Stimulated activated CD4-positive, alpha-beta T cell treated with anti-CD3 and anti-CD28 coated beads, Interleukin-2, amount 100 ng/mL, for 4 hours (primary cell): ENCODE results near the gene EFCAB12.

Experiments used
- DNase-seq: peaks from one replicate; pipeline ENCODE4 v3.0.0-alpha.2; 2020; ENCODE audit warnings: low read depth

Gene EFCAB12

DNA sequence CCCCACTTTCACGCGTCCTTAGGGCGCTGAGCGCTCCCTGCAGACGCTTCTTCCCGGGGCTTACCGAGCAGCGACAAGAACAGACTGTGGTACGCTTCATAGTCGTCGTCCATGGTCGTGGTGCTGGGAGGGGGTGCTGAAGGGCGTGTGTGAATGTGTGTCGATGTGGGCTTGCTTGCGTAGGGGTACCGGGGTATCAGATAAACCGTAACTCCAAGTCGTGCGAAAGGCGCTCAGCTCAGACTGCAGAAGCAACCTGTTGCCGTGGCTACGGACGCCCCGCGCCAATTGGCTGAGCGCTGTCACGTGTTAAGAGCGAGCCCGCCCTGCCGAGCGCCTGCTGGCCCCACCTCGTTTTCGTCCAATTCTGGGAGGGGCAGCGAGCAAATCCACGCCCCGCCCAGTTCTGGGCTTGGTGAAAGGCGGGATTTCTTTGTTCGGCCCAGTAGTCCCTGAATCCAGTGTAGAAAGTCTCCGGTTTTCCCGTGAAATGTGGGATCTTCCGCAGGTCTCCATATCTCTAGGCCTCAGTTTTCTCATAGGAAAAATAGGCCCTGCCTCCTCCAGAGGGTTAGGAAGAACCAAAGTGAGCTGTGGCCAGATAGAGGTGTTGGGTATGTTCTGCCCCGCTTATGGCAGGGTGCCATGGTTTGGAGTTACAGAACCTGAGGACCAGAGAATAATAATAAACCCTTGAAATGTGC, at the start of gene EFCAB12:
Gene EFCAB12 (minus strand): TSS at position 261 of the 704 bp plus-strand sequence. CDS start 148 bp downstream, at position 113.
- DNase-seq: peak; percentile 82

DNA sequence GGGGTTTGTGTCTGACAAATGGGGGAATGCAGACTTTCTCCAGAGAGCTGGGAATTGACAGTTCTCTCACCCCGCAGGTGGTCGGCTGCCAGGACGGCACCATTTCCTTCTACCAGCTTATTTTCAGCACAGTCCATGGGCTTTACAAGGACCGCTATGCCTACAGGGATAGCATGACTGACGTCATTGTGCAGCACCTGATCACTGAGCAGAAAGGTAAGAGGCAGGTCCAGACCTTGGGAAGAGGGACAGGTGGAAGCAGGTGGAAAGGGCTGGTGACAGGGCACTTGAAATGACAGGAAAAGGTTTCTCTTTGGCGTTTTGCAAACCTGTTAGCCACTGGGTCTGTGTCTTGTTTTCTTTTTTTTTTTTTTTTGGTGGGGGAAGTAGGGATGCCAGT, 48.1 kb upstream of the EFCAB12 start:
- DNase-seq: no peak

DNA sequence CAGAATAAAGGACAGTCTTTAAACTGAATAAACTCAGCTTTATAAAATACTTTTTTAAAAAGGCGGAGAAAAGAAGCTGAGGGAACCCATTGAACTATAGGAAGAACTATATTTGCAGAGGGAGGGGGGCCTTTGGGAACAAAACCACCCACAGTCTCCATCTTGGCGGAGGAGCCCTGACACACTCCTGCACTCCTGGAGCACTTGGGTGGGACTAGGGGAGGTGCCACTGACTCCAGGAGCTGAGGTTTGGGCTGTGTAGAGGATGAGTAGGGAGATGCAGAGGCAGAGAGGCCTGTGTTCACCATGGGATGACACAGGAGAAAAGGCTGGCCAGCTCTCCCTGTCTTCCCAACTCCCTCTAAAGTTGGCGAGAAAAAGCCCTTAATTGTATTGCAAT, 47.4 kb upstream of the EFCAB12 start:
- DNase-seq: no peak

DNA sequence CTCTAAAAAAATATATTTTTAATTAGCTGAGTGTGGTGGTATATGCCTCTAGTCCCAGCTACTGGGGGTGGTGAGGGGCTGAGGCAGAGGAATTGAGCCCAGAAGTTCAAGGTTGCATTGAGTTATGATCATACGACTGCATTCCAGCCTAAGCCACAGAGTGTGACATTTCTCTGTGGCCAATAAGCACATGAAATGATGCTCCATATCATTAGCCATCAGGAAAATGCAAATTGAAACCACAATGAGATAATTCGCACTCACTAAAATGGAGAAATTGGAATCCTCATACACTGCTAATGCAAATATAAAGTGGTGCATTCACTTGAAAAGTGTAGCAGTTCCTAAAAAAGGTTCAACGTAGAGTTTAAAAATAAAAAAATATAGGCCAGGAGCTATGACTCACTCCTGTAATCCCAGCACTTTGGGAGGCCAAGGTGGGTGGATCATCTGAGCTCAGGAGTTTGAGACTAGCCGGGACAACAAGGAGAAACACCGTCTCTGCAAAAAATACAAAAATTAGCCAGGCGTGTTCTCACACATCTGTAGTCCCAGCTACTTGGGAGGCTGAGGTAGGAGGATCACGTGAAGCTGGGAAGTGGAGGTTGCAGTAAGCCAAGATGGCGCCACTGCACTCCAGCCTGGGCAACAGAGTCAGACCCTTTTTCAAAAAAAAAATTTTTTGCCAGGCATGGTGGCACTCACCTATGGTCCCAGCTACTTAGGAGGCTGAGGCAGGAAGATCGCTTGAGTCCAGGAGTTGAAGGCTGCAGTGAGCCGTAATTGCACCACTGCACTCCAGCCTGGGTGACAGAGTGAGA, 46.8 kb upstream of the EFCAB12 start:
- DNase-seq: no peak

DNA sequence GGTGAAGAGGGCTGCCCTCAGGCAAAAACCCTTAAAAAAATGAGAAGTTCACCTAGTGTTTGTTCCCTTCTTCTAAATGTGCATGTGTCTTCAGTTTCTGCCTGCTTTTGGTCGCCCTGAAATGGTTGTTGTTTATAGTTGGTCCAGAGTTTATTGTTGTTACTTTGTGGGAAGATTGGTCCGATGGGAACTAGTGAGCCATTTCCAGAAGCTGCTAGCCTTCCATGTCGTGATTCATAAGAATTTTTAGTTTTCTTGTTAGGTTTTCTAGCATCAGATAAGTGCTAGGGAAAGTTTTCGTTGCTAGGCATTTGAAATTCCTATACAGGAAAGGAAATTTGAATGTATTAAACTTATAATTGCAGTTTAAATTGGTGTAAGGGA, 45.3 kb upstream of the EFCAB12 start:
- DNase-seq: no peak

DNA sequence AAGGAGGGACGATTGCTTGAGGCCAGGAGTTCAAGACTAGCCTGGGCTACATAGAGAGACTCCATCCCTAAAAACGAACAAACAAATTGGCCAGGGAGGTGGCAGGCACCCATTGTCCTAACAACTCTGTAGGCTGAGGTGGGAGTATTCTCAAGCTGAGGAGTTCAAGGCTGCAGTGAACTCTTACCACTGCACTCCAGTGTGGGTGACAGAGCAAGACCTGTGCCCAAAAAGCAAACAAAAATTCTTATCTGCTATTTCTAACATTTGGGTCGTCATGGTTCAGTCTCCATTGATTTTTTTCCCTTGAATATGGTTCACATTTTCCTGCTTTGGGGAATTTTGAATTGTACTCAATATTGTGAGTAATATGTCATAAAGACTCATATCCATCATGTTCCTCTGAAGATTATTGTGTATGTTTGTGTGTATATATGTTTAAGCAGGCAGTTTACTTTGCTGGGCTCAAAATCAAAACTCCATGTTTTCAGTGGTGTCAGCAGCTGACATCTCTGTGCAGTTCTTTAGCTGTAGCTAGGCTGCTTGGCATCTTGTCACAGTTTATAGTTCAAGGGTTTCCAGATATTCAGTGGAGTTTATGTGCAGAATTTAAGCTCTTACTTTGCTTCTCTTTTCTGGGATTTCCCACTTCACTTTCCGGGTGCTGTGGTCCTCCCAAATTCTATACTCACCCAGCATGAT, 44.8 kb upstream of the EFCAB12 start:
- DNase-seq: no peak

DNA sequence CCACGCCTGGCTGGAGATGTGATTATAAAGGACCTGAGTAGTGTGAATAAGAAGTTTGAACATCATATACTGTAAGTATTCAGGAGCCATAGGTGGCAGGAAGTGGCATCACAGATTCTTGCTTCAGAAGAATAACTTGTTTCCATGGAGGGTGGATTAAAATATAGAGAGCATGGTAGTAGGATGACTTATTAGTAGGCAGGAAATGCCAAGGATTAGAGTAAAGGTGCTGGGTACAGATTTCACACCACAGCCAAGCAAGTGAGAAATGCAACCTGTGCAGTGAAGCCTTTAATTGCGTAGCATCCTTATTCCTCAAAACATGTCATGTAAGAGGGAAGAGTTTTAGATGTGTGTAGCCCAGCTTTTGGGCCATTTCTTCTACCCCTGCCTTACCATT, 42.4 kb upstream of the EFCAB12 start:
- DNase-seq: no peak

DNA sequence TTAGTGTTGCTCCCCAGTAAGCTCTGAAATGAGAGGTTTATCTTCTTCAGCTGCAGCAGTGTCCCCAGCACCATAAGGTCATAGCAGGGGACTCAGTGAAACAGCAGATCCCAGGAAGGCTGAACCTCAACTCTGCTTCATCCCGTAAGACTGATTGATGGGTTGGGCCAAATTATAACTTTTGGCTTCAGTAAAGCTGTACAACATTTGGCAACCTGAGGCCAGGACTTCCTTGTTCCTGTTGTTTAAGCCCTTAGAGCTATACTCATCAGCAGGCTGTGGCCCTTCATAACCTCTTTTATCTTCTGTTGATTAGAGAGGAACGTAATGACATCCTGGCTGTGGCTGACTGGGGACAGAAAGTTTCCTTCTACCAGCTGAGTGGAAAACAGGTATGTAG, 40.6 kb upstream of the EFCAB12 start:
- DNase-seq: no peak

DNA sequence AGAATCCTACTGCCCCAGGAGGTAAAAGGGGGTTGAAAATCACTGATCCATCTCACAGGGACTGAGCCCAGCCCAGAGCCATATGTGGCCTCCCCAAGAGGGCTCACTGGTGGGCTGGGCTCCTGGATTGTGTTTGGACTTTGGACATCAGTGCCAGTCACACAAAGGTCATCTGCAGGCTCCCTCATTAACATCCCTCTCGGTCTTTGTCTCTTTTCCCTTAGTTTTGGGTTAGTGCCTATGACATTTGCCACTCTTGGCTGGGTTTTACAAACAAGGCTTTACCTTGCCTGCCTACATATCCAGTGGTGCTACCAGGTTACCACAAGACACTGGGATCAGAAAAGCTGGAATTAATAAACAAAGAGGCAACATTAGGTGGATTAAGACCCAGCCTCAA, 39.5 kb upstream of the EFCAB12 start:
- DNase-seq: no peak

DNA sequence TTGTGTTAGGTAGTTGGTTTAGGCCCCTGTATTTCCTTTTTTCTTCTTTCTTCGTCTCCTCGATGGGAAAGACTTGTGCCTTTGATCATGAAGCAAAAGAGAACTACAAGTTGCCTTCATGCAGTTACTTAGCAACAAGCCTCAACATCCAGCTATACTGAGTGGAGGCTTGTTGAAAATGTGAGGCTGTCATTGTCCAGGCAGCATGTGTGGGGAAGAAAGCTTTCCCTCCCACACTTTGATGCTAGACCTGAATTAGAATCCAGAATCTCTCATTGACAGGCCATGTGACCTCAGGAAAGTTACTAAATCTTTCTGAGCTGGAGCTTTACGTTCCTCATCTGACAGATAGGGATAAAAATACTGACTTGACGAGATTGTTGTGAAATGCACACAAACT, 35.3 kb upstream of the EFCAB12 start:
- no peak for DNase-seq

DNA sequence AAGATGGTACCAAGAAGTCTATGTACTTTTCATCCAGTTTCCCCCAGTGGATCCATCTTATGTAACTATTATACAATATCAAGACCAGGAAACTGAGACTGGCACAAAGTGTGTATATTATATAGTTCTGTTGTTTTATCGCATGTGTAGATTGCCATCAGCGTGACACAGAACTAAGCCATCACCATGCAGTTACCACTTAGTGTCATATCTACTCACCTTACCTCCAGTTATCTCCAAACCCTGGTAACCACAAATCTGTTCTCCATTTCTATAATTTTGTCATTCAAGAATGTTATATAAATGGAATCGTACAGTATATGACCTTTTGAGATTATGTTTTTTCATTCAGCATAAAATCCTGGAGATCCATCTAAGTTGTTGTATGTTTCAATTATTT, 34.7 kb upstream of the EFCAB12 start:
- DNase-seq: no peak

DNA sequence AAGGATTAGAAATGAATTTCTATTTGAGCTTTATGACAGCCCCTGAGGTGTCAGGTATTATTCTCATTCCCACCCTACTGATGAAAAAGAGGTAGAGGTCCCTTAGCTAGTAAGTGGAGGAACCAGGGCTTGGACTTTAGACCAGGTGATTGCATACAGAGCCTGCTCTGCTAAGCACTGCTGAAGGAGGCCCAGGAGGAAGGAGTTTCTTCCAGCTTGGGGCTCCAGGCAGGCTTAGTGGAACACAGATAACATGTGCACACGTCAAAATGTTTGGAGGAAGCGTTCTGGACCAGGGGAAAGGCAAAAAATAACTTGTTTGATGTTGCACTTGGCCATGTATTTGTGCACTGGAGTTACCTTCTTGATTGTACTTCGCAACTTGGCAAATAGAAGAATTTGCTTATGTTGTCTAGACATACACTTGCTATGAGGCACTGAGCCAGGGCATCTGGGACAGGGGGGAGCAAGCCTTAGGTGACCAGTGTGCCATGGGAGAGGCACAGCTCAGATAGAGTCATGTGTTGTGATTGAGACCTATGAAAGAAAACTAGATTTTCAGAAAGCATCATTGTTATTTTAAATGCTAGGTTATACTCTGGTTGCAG, 34.0 kb upstream of the EFCAB12 start:
- DNase-seq: no peak

DNA sequence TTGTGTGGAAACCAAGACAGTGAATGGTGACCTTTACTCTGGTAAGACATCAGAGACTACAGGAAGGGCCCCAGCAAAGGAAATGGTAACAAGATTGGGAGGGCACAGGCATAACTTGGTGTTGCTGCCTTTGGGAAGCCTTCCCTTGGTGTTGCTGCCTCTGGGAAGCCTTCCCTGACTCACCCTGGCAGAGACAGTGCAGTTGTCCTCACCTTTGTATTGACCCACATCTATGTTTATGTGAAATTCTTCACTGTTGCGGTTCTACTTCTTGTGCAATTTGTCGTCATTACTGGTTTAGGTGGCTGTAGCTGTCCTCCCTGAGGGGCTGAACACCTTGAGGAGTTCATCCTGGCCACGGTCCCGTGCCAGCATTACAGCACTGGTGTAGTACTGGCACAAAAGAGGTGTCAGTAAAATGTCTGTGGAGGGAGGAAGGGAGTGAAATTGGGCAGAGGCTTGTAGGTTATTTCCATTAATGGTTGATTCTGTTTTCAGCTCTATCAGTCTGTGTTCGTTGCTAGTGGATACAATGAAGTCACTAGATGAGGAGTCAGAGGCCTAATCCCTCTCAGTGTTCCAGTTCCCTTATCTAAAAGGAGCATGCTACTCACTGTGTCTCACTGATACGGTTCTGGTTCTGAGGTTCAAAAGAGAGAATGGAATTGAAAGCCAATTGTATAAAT, 33.2 kb upstream of the EFCAB12 start:
- DNase-seq: no peak

DNA sequence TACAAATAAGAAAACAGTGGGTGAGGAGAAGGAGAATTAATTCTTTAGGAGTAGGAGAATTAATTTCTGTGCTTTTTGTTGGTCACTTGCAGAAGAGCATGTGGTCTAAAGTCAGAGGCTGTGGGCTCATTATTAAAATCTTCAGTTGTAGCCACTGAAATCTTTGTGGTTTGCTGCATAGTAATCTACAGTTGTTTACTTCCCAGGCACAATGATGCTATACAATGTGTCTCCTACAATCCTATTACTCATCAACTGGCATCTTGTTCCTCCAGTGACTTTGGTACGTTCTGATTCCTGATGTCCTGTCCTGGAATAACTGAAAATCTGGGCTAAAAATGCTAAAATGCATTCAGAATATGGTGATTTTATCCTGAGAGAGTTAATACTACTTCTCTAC, 32.6 kb upstream of the EFCAB12 start:
- DNase-seq: no peak

DNA sequence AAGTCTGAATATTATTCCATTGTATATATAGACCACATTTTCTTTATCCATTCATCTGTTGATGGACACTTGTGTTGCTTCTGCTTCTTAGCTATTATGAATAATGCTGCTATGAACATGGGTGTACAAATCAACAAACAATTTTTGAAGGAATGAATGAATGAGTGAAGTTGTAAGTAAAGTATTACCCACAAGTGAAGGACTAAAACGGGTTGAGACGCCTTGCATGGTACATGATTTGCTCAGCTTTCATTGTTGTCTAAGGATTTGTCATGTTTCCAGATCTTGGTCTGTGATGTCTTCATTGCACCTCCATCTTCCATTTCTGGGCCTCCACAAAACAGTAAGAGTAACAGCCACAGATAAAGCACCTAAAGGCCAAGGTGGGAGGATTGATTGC, 32.1 kb upstream of the EFCAB12 start:
- DNase-seq: no peak

DNA sequence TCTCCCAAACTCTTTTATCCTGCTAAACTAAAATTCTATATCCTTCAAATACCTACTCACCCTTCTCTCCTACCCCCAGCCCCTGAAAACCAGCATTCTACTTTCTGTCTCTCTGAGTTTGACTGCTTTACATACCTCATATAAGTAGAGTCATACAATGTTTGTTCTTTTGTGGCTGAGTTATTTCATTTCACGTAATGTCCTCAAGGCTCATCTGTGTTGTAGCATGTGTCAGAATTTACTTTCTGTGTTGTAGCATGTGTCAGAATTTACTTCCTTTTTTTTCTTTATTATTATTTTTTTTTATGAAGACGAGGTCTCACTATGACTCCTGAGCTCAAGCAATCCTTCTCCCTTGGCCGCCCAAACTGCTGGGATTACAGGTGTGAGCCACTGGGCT, 31.7 kb upstream of the EFCAB12 start:
- no peak for DNase-seq

DNA sequence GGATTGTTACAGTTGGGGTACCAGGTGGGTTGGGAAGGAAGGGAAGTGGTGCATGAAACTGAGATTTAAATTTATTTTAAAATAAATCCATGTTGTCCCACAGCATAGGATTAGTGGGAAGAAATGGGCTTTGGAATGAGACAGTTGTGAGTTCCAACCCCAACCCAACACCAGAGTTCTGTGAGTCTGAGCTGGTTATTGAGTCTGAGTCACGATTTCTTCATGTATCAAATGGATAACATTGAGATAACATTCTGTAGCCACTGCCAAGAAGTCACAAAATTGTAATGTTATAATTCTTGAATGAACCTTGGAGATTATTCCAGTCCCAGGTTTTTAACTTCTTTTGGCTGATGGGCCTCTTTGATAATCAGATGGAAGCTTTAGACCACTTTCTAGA, 25.3 kb upstream of the EFCAB12 start:
- no peak for DNase-seq

DNA sequence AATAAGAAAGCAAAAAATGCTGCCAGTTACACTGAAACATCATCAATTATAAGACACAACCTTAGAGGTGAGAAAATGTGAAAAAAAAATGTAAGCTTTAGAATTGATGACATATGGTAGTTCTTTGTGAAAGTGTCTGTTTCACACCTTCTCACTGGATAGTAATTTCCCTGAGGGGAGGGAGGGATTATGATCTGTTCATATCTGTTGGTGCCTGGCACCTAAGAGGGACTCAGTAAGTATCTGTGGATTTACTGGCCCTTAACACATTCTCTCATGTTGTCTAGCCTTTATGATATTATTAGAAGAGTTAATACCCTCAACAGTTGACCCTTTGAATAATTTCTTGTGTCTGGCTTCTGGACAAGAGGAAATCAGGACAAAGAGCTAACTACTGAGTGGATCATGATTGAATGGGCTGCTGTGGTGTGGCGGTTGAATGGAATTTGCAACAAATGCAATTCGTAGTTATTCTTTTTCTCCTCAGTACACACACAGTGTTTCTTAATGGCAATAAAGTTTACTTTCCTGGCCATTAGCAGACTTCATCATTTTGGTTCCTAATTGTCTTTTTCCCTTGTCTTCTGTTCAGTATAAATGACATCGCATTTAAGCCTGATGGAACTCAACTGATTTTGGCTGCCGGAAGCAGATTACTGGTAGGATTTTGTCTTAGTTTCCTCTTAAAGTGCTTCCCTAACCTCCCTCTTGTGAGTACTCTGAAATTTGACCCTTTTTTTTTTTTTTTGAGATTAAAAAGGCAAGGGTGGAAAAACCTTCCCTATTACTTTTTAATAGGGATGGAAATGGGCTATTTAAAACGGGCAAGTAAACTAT, 21.1 kb upstream of the EFCAB12 start:
- DNase-seq: no peak

DNA sequence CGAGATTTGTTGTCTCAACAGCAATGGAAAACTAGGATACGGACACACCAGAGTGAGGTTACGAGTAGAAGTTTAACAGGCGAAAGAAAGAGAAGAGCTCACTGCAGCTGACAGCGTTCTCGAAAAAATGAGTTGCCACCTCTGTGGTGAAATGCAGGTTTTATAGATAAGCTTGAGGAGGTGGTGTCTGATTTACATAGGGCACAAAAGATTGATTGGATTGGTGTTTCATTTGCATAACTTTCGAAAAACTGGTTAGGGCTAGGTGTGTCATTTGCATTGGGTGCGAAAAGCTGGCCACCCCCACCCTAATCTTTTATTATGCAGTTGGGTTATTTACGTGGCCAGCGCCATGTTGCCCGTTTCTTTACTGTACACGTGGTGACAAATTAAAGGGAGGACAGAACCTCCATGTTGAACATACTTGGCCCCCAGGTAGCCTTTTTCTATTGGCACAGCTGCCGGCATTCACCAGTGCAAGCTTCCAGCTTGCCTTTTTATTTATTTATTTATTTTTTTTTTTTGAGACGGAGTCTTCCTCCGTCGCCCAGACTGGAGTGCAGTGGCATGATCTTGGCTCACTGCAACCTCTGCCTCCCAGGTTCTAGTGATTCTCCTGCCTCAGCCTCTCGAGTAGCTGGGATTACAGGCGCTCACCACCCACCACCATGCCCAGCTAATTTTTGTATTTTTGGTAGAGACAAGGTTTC, 19.9 kb upstream of the EFCAB12 start:
- DNase-seq: no peak

DNA sequence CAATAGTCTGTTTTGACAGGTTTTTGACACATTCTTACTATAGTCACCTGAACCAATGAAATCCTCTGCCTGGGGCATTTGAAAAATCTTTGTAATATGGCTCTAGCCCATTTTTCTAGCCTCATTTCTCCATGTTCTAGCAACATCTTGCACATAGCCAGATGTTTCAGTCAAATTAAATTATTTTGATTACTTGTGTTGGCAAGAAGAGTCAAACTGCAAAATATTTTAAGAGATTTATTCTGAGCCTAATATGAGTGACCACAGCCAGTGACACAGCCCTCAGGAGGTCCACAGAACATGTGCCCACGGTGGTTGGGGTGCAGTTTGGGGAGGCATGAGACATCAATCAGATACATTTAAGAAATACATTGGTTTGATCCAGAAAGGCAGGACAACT, 18.5 kb upstream of the EFCAB12 start:
- DNase-seq: no peak

DNA sequence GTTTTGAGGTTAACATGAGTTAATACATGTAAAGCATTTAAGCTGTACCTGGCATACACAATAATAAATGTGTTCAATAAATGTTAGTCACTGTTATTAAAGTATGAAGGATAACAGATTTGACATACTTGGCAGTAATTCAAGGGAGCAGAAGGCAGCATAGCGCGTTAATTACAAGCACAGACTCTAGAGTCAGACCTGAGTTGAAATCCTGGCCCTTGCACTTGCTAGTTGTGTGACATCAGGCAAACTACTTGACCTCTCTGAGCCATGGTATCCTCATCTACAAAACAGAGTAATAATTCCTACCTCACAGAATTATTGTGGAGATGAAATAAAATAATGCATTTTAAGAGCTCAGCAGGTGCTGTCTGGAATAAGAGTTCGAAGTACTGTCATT, 17.0 kb upstream of the EFCAB12 start:
- DNase-seq: no peak
